OCI-LY3 (cell line): ENCODE results near the gene GALNT10.

Experiments
- H2AFZ ChIP-seq: fragments of 200-600, 300-600 bp; shearing (Covaris generic); 2 replicates; pipeline ENCODE4 v1.6.0; 2014; ENCODE audit warnings: antibody characterized with exemption, low read depth, low read length
- H3K27ac ChIP-seq: fragments of 200-600, 300-600 bp; sonication (generic); 2 replicates; pipeline ENCODE4 v1.5.1; 2014; ENCODE audit warnings: mild to moderate bottlenecking, low read length, moderate library complexity, mixed read lengths
- H3K27me3 ChIP-seq: fragments of 200-600, 300-600 bp; sonication (generic); 2 replicates; pipeline ENCODE4 v1.6.1; 2014; ENCODE audit warnings: low read depth, low read length, mixed read lengths
- H3K36me3 ChIP-seq: fragments of 200-600, 300-600 bp; sonication (generic); replicated peaks from 2 replicates; pipeline ENCODE3; 2014; ENCODE audit warnings: low read depth, low read length, mixed read lengths
- H3K4me1 ChIP-seq: fragments of 300-600, 200-600 bp; sonication (generic); 2 replicates; pipeline ENCODE4 v1.6.1; 2014; ENCODE audit warnings: low read length, mixed read lengths
- H3K4me2 ChIP-seq: fragments of 200-600, 300-600 bp; sonication (generic); 2 replicates; pipeline ENCODE4 v1.6.1; 2014; ENCODE audit warnings: low read length, mixed read lengths
- H3K4me3 ChIP-seq: fragments of 300-600, 200-600 bp; sonication (generic); 2 replicates; pipeline ENCODE4 v1.5.1; 2014; ENCODE audit warnings: antibody characterized with exemption, mild to moderate bottlenecking, low read length, moderate library complexity
- H3K79me2 ChIP-seq: fragments of 300-600, 200-600 bp; shearing (Covaris generic); 2 replicates; pipeline ENCODE4 v1.6.1; 2014; ENCODE audit warnings: mild to moderate bottlenecking, low read length, mixed read lengths
- H3K9ac ChIP-seq: fragments of 300-600, 200-600 bp; shearing (Covaris generic); 2 replicates; pipeline ENCODE4 v1.6.0; 2014; ENCODE audit warnings: mild to moderate bottlenecking, low read length, moderate library complexity
- H3K9me3 ChIP-seq: fragments of 200-600, 300-600 bp; shearing (Covaris generic); 2 replicates; pipeline ENCODE4 v1.6.1; 2014; ENCODE audit warnings: low read length, mixed read lengths; ENCODE audit not compliant: insufficient read depth
- H4K20me1 ChIP-seq: fragments of 200-600, 300-600 bp; sonication (generic); 2 replicates; pipeline ENCODE4 v1.6.1; 2016; ENCODE audit warnings: low read length, mixed read lengths; ENCODE audit not compliant: insufficient read depth
- EZH2phosphoT487 ChIP-seq: fragments of 200-600 bp; shearing (Covaris generic); IDR thresholded peaks from 2 replicates; pipeline ENCODE4 v1.6.1; 2018; ENCODE audit warnings: antibody characterized with exemption, mixed run types, low read depth
- TF ChIP-seq, protein P1 (sequence below): fragments of 200-600, 300-600 bp; sonication (generic); IDR thresholded peaks from 2 replicates; pipeline ENCODE4 v1.5.1; 2014; ENCODE audit warnings: antibody characterized with exemption, low read length, low read depth

GALNT10 gene

GRCh38 chr5:154374264-154374663 is 183.7 kb downstream of the GALNT10 start:
- no peaks in the 10 kb centered on the region for H4K20me1 ChIP-seq
- H3K4me3 ChIP-seq, result no peak overlapping the region
- H2AFZ ChIP-seq, result no peak overlapping the region
- H3K27me3 ChIP-seq, result no peaks in the 10 kb centered on the region
- H3K4me2 ChIP-seq, result no peak overlapping the region
- H3K36me3 ChIP-seq, result no peaks in the 10 kb centered on the region
- no peaks in the 10 kb centered on the region for H3K4me1 ChIP-seq
- H3K27ac ChIP-seq, result no peak overlapping the region
- H3K9ac ChIP-seq, result no peak overlapping the region
- no peak for TF ChIP-seq EZH2phosphoT487
- TF ChIP-seq, protein P1, sequence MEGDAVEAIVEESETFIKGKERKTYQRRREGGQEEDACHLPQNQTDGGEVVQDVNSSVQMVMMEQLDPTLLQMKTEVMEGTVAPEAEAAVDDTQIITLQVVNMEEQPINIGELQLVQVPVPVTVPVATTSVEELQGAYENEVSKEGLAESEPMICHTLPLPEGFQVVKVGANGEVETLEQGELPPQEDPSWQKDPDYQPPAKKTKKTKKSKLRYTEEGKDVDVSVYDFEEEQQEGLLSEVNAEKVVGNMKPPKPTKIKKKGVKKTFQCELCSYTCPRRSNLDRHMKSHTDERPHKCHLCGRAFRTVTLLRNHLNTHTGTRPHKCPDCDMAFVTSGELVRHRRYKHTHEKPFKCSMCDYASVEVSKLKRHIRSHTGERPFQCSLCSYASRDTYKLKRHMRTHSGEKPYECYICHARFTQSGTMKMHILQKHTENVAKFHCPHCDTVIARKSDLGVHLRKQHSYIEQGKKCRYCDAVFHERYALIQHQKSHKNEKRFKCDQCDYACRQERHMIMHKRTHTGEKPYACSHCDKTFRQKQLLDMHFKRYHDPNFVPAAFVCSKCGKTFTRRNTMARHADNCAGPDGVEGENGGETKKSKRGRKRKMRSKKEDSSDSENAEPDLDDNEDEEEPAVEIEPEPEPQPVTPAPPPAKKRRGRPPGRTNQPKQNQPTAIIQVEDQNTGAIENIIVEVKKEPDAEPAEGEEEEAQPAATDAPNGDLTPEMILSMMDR, result no peak
- no peaks in the 10 kb centered on the region for H3K9me3 ChIP-seq
- H3K79me2 ChIP-seq, result no peaks in the 10 kb centered on the region

DNA sequence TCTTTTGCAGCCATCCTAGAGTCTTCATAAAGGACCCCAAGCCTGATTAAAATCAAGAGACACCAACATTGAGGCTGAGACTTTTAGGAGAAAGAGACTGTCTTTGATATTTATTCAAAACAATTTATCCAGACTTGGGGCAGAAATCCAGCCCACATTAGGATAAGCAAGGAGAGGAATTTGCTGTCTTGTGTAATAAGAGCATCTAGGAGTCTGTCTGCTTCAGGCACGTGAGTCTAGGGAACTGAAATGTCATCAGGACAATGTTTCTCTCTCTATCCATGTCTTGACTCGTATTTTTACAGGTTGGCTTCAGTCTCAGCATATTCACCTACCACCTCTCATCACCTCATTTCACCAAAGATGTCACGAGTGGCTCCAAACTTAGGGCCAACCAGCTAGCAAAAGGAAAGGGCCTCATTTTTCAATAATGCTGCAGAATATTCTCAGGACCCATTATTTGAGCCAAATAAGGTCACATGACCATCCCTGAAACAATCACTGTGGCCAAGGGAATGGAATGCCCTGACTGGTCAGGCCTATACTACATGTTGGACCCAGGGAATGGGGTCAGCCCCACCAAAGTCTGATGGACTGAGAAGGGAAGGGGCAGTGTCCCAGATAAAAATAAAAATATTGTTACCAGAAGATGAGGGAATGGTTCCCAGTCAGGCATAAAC is 184.9 kb downstream of the GALNT10 start:
- no peak overlapping the region for H3K4me2 ChIP-seq
- H3K4me3 ChIP-seq, result no peak overlapping the region
- H3K4me1 ChIP-seq, result no peaks in the 10 kb centered on the region

GRCh38 chr5:154376481-154376880 is 185.9 kb downstream of the GALNT10 start:
- no peak overlapping the region for H3K4me3 ChIP-seq

More for the DNA sequence above, 184.9 kb downstream of the GALNT10 start:
- no peaks in the 10 kb centered on the region for H3K9me3 ChIP-seq
- no peak overlapping the region for H2AFZ ChIP-seq
- H3K27me3 ChIP-seq, result no peaks in the 10 kb centered on the region
- no peaks in the 10 kb centered on the region for H4K20me1 ChIP-seq
- H3K79me2 ChIP-seq, result no peaks in the 10 kb centered on the region
- H3K36me3 ChIP-seq, result no peaks in the 10 kb centered on the region
- no peak overlapping the region for H3K9ac ChIP-seq
- no peak for TF ChIP-seq EZH2phosphoT487
- TF ChIP-seq, protein P1, result no peak
- H3K27ac ChIP-seq, result no peak overlapping the region

DNA sequence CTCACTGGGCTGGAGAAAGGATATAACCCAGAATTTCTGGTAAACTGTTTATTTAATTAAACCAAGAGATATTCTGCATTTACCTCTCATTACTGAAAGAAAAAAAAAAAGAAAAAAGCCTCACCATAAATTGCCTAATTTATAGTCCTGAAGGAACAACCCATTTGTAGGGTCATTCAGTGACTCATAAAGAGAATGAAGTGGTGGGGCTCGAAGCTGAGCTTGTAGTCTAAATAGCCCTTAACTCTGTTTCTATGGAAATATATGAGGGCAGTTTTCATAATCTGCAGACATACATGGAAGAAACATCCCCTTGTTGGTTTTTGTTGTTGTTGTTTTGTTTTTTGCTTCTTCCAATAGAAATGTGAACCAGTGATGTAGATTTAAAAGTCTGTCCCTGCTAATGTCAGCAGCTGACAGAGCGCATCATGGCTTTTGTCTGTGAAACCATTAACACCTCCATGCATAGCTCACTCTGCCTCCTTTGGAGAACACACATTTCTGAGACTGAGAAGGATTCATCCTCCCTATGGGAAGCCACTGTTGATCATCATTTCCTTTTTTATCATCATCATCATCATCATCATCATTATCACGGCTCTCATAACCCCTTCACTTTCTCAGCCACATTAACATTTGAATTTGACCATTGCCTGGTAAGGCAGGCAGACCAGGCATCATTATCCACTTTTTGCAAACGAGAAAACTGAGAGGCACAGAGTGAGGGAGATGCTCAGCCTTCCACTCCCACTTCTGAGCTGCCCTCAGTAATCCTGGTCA is 187.4 kb downstream of the GALNT10 start:
- H3K4me3 ChIP-seq, result no peak overlapping the region
- no peaks in the 10 kb centered on the region for H3K79me2 ChIP-seq
- H3K27ac ChIP-seq, result no peak overlapping the region
- no peak overlapping the region for H3K9ac ChIP-seq
- H2AFZ ChIP-seq, result no peak overlapping the region
- no peaks in the 10 kb centered on the region for H4K20me1 ChIP-seq
- no peaks in the 10 kb centered on the region for H3K4me1 ChIP-seq
- peaks cover 6% of the 10 kb centered on the region for H3K36me3 ChIP-seq
- no peak overlapping the region for H3K4me2 ChIP-seq
- TF ChIP-seq, protein P1, result no peak
- no peak for TF ChIP-seq EZH2phosphoT487
- no peaks in the 10 kb centered on the region for H3K27me3 ChIP-seq
- H3K9me3 ChIP-seq, result no peaks in the 10 kb centered on the region

More at GRCh38 chr5:154376481-154376880, 185.9 kb downstream of the GALNT10 start:
- H3K4me2 ChIP-seq, result no peak overlapping the region
- no peaks in the 10 kb centered on the region for H3K36me3 ChIP-seq
- no peaks in the 10 kb centered on the region for H3K9me3 ChIP-seq
- no peaks in the 10 kb centered on the region for H3K4me1 ChIP-seq
- H3K9ac ChIP-seq, result no peak overlapping the region
- TF ChIP-seq, protein P1, result no peak
- TF ChIP-seq EZH2phosphoT487, result no peak
- no peaks in the 10 kb centered on the region for H3K79me2 ChIP-seq
- no peak overlapping the region for H2AFZ ChIP-seq
- no peaks in the 10 kb centered on the region for H3K27me3 ChIP-seq
- no peak overlapping the region for H3K27ac ChIP-seq
- H4K20me1 ChIP-seq, result no peaks in the 10 kb centered on the region
